Activated T-cell treated with anti-CD3 and anti-CD28 coated beads, Interleukin-2, amount 50 U/mL, for 24 hours (primary cell): ENCODE results near the gene COASY.

ENCODE experiments used
- DNase-seq: peaks from one replicate; pipeline ENCODE4 v3.0.0-alpha.2; 2020
- H3K27ac Mint-ChIP-seq: 2 replicates; pipeline ENCODE4 v1.8.0; 2020; ENCODE audit warnings: mild to moderate bottlenecking, mixed read lengths
- H3K27me3 Mint-ChIP-seq: 2 replicates; pipeline ENCODE4 v1.8.0; 2020; ENCODE audit warnings: mixed read lengths
- H3K36me3 Mint-ChIP-seq: 2 replicates; pipeline ENCODE4 v1.8.0; 2020; ENCODE audit warnings: low read depth, mixed read lengths
- H3K4me1 Mint-ChIP-seq: 2 replicates; pipeline ENCODE4 v1.8.0; 2020; ENCODE audit warnings: low read depth, mixed read lengths
- H3K4me3 Mint-ChIP-seq: 2 replicates; pipeline ENCODE4 v1.8.0; 2020; ENCODE audit warnings: mild to moderate bottlenecking, moderate library complexity, mixed read lengths
- H3K9me3 Mint-ChIP-seq: 2 replicates; pipeline ENCODE4 v1.8.0; 2020; ENCODE audit warnings: mixed read lengths

COASY gene

DNA sequence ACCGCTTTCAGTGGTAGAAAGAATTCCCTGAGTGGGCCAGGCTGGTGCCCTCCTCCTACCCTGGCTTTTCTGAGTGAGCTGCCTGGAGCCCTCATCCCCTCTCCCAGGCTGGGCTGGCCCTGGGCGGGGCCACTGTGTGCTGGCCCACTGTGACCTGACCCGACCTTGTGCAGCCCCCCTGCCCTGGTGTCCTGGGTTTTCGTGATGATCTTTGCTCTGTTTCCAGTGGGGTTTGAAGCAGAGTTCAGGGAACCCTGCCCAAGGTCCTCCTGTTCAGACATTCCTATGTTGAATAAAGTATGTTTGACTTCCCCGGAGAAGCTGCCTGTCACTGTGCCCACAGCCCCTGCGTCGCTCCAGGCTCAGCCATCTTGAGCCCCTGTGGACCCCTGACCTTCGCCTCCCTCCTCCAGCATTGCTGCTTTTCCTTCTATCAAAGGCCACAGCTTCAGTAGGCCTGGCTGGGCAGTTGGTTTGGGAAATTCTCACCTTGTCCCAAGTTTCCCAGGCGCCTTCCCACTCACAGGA, 39.6 kb upstream of the COASY start:
- no peaks in the 10 kb centered on the region for H3K27me3 Mint-ChIP-seq
- DNase-seq = no peak
- H3K4me1 Mint-ChIP-seq = peaks cover 25% of the 10 kb centered on the region
- H3K4me3 Mint-ChIP-seq = no peak overlapping the region
- H3K9me3 Mint-ChIP-seq = no peaks in the 10 kb centered on the region
- peaks cover 9% of the 10 kb centered on the region for H3K36me3 Mint-ChIP-seq
- H3K27ac Mint-ChIP-seq = no peak overlapping the region

DNA sequence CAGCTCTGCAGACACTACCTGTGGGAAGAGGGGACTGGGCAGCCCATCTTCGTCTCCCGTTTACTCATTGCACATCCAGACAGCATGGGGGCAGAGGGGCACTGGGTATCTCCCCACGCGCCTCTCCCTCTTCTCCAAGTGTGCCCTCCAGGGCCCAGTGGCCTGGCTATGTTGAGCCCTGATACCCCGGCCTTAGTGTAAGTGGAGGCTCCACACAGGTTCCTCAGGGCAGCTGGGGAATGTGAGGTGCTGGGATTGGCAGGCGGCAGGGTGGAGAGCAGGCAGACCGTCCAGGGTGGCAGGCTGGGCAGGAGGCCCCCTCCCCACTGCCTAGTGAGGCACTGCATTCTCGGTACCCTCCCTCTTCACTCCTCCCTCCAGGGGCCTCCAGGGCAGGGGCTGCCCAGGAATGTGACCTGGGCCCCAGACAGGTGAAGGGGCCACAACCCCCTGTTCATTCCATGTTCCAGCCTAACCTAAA, 39.1 kb upstream of the COASY start:
- peaks cover 25% of the 10 kb centered on the region for H3K4me1 Mint-ChIP-seq
- no peaks in the 10 kb centered on the region for H3K27me3 Mint-ChIP-seq
- H3K4me3 Mint-ChIP-seq = no peak overlapping the region
- no peaks in the 10 kb centered on the region for H3K9me3 Mint-ChIP-seq
- no peak overlapping the region for H3K27ac Mint-ChIP-seq
- DNase-seq = no peak
- H3K36me3 Mint-ChIP-seq = peaks cover 9% of the 10 kb centered on the region

DNA sequence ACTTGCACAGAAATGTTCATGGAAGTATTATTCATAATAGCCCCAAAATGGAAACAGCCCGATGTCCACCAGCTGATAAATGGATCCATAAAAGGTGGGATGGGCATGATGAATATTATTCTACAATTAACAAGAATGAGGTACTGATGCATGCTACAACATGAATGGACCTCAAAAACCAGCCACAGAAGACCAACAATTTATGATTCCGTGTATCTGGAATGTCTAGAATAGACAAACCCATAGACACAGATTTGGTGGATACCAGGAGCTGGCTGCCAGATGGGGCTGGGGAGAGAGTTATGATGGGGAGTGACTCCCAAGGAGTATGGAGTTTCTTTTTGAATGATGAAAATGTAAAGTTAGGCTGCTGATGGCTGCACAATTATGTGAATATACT, 36.7 kb upstream of the COASY start:
- H3K27me3 Mint-ChIP-seq = no peaks in the 10 kb centered on the region
- H3K27ac Mint-ChIP-seq = no peak overlapping the region
- H3K4me3 Mint-ChIP-seq = no peak overlapping the region
- peaks cover 39% of the 10 kb centered on the region for H3K4me1 Mint-ChIP-seq
- peaks cover 9% of the 10 kb centered on the region for H3K36me3 Mint-ChIP-seq
- no peaks in the 10 kb centered on the region for H3K9me3 Mint-ChIP-seq
- no peak for DNase-seq

DNA sequence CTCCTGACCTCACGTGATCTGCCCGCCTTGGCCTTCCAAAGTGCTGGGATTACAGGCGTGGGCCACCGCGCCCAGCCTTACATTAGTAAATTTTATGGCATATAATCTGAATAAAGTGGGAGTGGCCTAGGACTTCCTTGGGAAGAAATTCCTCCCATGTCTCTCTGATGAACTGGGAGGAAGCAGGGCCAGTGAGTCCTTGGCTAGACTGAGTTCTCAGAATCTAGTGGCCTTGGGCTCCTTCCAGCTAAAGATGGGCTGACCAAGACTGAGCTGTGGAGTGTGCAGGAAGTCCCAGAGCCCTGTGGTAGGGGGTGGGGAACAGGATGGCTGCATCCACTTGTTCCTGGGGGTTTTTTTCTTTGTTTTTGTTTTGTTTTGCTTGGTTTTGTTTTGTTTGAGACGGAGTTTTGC, 35.9 kb upstream of the COASY start:
- Mint-ChIP-seq H3K9me3 (no peaks in the 10 kb centered on the region), H3K36me3 (peaks cover 9% of the 10 kb centered on the region), H3K4me1 (peaks cover 45% of the 10 kb centered on the region), H3K27me3 (no peaks in the 10 kb centered on the region), H3K4me3 (no peak overlapping the region), H3K27ac (no peak overlapping the region)
- DNase-seq = no peak

DNA sequence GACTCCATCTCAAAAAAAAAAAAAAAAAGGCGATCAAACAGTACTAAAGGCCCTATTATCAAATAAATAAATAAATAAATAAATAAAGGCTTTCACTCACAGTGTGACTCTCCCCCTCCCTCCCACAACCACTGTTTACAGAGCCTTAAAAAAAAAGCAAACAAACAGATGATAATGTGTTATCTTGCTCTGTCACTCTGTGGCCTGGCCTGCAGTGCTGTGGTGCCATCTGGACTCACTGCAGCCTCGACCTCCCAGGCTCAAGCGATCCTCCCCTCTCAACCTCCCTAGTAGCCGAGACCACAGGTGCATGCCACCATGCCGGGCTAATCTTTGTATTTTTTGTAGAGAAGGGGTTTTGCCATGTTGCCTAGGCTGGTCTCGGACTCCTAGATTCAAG, 34.0 kb upstream of the COASY start:
- H3K4me1 Mint-ChIP-seq = peaks cover 53% of the 10 kb centered on the region
- H3K27ac Mint-ChIP-seq = no peak overlapping the region
- H3K4me3 Mint-ChIP-seq = no peak overlapping the region
- DNase-seq = no peak
- no peaks in the 10 kb centered on the region for H3K36me3 Mint-ChIP-seq
- H3K27me3 Mint-ChIP-seq = no peaks in the 10 kb centered on the region
- H3K9me3 Mint-ChIP-seq = no peaks in the 10 kb centered on the region

DNA sequence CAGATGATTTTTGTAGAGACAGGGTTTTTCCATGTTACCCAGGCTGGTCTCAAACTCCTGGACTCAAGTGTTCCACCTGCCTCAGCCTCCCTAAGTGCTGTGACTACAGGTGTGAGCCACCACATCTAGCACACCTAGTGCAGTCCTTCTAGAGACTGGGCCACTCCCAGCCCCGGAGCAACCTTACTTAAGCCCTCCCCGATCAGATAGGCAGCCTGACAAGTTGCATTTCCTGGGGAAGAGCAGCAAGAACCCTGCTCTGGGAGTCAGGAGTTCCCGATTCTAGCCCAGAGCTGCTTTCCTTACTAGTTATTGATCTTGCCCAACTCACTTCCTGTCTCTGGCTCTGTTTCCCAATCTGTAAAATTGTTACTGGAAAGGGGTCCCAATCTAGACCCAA, 32.9 kb upstream of the COASY start:
- Mint-ChIP-seq H3K4me3 (no peak overlapping the region), H3K27ac (no peak overlapping the region), H3K9me3 (no peaks in the 10 kb centered on the region), H3K4me1 (peaks cover 44% of the 10 kb centered on the region), H3K27me3 (no peaks in the 10 kb centered on the region), H3K36me3 (no peaks in the 10 kb centered on the region)
- no peak for DNase-seq

DNA sequence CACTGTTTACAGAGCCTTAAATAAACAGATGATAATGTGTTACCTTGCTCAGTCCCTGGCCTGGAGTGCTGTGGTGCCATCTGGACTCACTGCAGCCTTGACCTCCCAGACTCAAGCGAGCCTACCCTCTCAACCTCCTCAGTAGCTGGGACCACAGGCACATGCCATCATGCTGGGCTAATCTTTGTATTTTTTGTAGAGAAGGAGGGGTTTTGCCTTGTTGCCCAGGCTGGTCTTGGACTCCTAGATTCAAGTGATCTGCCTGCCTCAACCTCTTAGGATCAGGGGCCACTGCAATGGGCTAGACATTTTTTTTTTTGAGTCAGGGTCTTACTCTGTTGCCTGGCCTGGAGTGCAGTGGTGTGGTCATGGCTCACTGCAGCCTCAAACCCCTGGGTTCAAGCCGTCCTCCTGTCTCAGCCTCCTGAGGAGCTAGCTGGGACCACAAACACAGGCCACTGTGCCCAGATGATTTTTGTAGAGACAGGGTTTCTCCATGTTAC, 30.9 kb upstream of the COASY start:
- Mint-ChIP-seq H3K27ac (no peak overlapping the region), H3K4me3 (no peak overlapping the region), H3K9me3 (no peaks in the 10 kb centered on the region), H3K27me3 (no peaks in the 10 kb centered on the region), H3K4me1 (peaks cover 45% of the 10 kb centered on the region), H3K36me3 (peaks cover 2% of the 10 kb centered on the region)
- no peak for DNase-seq

DNA sequence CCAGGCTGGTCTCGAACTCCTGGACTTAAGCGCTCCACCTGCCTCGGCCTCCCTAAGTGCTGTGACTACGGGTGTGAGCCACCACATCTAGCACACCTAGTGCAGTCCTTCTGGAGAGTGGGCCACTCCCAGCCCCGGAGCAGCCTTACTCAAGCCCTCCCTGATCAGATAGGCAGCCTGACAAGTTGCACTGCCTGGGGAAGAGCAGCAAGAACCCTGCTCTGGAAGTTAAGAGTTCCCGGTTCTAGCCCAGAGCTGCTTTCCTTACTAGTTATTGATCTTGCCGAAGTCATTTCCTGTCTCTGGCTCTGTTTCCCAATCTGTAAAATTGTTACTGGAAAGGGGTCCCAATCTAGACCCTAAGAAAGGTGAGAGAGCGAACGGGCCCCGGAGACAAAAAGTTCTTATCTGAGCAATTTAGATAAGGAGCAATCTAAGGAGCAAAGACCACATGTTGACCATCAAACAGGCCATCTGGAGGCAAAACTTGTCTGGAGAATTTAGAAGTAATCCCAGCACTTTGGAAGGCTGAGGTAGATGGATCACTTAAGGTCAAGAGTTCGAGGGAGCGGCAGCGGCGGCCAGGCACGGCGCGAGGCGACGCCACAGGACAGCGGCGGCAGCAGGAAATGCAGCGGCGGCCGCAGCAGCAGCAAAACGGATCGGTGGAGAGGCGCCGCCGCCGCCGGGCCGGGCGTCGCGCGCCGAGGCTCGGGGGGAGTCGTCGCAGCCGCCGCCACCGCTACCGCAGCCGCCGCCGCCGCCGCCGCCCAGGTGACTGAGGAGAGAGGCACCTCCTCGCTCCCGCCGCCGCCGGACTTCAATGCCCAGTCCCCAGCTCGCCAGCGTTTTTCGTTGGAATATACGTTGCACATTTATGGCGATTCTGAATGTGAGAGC, 30.2 kb upstream of the COASY start:
- Mint-ChIP-seq H3K36me3 (peaks cover 4% of the 10 kb centered on the region), H3K27ac (peak overlapping the region; percentile 63), H3K27me3 (no peaks in the 10 kb centered on the region), H3K4me3 (peak overlapping the region; percentile 72), H3K4me1 (peaks cover 47% of the 10 kb centered on the region), H3K9me3 (no peaks in the 10 kb centered on the region)
- DNase-seq = peak; percentile 72

DNA sequence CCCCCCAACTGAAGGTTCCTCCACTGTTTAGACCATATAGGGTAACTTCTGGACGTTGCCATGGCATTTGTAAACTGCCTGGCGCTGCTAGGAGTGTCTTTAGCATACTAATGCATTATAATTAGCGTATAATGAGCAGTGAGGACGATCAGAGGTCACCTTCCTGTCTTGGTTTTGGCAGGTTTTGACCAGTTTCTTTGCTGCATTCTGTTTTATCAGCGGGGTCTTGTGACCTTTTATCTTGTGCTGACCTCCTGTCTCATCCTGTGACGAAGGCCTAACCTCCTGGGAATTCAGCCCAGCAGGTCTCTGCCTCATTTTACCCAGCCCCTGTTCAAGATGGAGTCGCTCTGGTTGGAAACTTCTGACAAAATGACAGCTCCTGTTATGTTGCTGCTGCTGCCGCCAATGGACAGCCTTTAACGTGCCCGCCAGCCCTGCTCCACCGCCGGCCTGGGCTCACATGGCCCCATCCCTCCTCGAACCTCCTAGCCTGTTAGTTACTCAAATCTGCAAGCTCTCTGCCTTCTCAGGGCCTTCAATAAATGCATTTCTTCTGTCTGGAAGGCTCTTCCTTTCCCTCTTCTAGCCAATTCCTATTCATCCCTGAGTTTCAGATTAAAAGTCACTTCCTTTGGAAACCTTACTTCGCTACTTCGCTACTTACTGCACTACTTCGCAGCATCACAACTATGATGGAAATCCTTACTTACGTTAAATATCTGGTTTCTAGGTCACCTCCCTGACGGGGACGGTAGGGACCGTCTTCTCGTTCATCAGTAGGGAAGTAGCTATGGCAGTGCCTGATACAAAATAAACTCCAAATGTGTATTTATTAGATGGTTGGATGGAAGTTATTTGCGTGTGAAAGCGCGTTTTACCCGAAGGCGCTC, 26.5 kb upstream of the COASY start:
- Mint-ChIP-seq H3K36me3 (peaks cover 23% of the 10 kb centered on the region), H3K4me3 (peak overlapping the region; percentile 83), H3K4me1 (peaks cover 45% of the 10 kb centered on the region), H3K27ac (peak overlapping the region; percentile 88), H3K27me3 (no peaks in the 10 kb centered on the region), H3K9me3 (no peaks in the 10 kb centered on the region)
- no peak for DNase-seq

DNA sequence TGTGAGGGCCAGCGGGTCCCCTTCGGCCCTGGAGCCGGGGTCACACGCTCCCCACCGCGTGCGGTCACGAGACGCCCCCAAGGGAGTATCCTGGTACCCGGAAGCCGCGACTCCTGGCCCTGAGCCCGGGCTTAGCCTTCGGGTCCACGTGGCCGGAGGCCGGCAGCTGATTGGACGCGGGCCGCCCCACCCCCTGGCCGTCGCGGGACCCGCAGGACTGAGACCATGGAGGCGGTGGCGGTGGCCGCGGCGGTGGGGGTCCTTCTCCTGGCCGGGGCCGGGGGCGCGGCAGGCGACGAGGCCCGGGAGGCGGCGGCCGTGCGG, 25.9 kb upstream of the COASY start, which contains the start of gene NAGLU:
NAGLU (plus strand) TSS at position 194 of the 324 bp plus-strand sequence; CDS start at position 226, 32 bp downstream.
- peak; percentile 92 for DNase-seq
- H3K9me3 Mint-ChIP-seq = no peaks in the 10 kb centered on the region
- peaks cover 28% of the 10 kb centered on the region for H3K36me3 Mint-ChIP-seq

DNA sequence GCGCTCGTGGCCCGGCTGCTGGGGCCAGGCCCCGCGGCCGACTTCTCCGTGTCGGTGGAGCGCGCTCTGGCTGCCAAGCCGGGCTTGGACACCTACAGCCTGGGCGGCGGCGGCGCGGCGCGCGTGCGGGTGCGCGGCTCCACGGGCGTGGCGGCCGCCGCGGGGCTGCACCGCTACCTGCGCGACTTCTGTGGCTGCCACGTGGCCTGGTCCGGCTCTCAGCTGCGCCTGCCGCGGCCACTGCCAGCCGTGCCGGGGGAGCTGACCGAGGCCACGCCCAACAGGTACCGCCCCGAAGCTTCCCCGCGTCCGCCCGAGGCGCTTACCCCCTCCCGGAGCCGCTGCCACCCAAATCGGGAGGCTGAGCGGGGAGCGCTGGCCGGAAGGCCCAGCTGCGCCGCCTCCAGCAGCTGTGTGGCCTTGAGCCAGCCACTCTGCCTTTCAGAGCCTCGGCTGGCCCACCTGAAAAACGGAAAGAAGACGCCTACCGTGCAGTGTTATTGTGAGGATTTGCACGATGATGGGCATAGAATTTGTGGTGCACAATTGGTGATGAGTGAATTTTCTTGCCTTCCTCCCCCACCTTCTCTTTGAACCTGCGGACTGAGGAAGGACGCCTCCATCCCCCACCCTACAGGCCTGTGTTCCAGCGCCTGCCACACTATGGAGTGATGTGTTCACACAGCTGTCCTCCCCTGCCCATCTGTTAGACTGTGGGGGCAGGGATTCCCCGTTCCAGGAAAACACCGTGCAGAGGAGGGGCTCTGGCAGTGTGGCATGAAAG, 25.4 kb upstream of the COASY start:
- Mint-ChIP-seq H3K4me1 (peaks cover 45% of the 10 kb centered on the region), H3K9me3 (no peaks in the 10 kb centered on the region), H3K27me3 (no peaks in the 10 kb centered on the region), H3K4me3 (peak overlapping the region; percentile 88), H3K27ac (peak overlapping the region; percentile 88), H3K36me3 (peaks cover 32% of the 10 kb centered on the region)
- DNase-seq = peak; percentile 87

More for the DNA sequence above, 25.9 kb upstream of the COASY start, which contains the start of gene NAGLU:
- Mint-ChIP-seq H3K27ac (peak within 1 kb of the TSS; percentile 88), H3K4me1 (peaks cover 45% of the 10 kb centered on the region), H3K27me3 (no peaks in the 10 kb centered on the region), H3K4me3 (peak within 1 kb of the TSS; percentile 88)

DNA sequence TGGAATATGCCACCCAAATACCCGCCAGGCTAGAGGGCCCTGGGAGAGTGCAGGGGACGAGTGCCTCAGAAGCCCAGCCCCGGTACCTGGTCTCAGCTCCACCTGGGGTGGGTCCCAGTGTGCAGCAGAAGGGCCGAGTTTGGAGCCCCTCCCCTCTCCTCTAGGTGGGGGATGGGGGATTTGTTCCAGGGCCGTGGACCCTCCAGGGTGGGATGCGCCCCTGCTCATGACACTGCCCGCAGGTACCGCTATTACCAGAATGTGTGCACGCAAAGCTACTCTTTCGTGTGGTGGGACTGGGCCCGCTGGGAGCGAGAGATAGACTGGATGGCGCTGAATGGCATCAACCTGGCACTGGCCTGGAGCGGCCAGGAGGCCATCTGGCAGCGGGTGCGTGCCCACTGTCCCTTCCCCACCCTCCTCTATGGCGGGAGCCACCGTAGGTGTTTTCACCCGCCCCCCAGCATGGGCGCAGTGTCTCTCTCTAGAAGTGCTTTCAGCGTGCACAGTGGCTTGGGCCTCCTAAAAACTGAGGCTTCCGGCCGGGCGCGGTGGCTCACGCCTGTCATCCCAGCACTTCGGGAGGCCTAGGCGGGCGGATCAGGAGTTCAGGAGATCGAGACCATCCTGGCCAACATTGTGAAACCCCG, 24.7 kb upstream of the COASY start:
- peak overlapping the region; percentile 88 for H3K4me3 Mint-ChIP-seq
- DNase-seq = no peak
- H3K36me3 Mint-ChIP-seq = peaks cover 33% of the 10 kb centered on the region
- peaks cover 41% of the 10 kb centered on the region for H3K4me1 Mint-ChIP-seq
- peak overlapping the region; percentile 88 for H3K27ac Mint-ChIP-seq
- H3K27me3 Mint-ChIP-seq = no peaks in the 10 kb centered on the region
- H3K9me3 Mint-ChIP-seq = no peaks in the 10 kb centered on the region

DNA sequence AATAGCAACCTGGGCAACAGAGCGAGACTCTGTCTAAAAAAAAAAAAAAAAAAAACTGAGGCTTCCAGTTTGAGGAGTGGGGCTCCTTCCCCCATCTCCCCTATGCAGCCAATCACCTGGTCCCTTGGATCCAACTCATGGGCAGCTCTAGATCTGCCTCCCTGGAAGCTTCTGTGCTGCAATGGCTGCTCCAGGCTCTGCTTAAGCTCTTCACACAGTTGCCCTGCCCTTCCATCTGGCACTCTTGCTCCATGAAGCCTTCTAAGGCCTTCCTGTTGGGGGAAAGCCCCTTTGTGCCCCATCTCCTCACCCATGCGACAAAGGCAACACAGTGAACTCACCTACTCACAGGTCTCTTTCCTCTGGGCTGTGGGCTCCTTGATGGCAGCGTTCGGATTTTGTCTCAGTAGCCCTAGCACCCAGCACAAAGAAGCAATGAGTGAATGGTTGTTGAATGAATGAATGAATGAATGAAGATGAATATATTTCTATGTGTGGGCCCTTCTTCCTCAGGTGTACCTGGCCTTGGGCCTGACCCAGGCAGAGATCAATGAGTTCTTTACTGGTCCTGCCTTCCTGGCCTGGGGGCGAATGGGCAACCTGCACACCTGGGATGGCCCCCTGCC, 24.0 kb upstream of the COASY start:
- Mint-ChIP-seq H3K36me3 (peaks cover 37% of the 10 kb centered on the region), H3K27ac (peak overlapping the region; percentile 9), H3K4me3 (peak overlapping the region; percentile 88), H3K4me1 (peaks cover 41% of the 10 kb centered on the region), H3K27me3 (no peaks in the 10 kb centered on the region), H3K9me3 (no peaks in the 10 kb centered on the region)
- DNase-seq = no peak
